Heart left ventricle (tissue), 13 donors: Measurements from ENCODE around the gene BLID.

ENCODE experiments used
- POLR2A ChIP-seq, 2 donors: fragments of 450-650 bp; IDR thresholded peaks; one replicate each; pipeline ENCODE4 v1.6.1; 2017; ENCODE audit warnings: antibody characterized with exemption in 2 of 2, mild to moderate bottlenecking in 2 of 2, moderate library complexity in 2 of 2
- TF ChIP-seq, protein P1 (sequence below), 12 donors: fragments of 200-600 bp; sonication (generic) in 4 of 12; IDR thresholded peaks; one replicate each; pipeline versions ENCODE4 v1.5.0 to v1.8.0; 2018 to 2022; ENCODE audit warnings: antibody characterized with exemption in 12 of 12, mild to moderate bottlenecking in 5 of 12
- donor health status: ischemic (EF 13 %, LVEDD 7.1; RV severe dilation, severe dysfunction).
- donor health status: DM: no; HTN: yes; CAD: no.
- donor health status: DM: no; HTN: no; CAD: no.
- donor health status: ischemic (EF 25% LVEDD 6.9; RV normal size, moderate dysfunction).
- donor health status: ischemic (EF 25% LVEDD 5.7; RV mildly dilated, moderate dysfunction).
- donor health status: ischemic (EF 35%, LVEDD 5.7; RV mildly dilated, moderate dysfunction).
- donor health status: nonischemic (EF 11% LVEDD 7.7; RV severe dilation, severe dysfunction).
- donor health status: DM: yes; HTN: yes; CAD: no.
- donor health status: PGD.
- donor health status: ischemic (EF 29% LVEDD 5.4; RV normal size, mild dysfunction).
- donor health status: nonischemic (EF 23%, LVEDD 6.1; RV moderate dilation, normal function).

DNA sequence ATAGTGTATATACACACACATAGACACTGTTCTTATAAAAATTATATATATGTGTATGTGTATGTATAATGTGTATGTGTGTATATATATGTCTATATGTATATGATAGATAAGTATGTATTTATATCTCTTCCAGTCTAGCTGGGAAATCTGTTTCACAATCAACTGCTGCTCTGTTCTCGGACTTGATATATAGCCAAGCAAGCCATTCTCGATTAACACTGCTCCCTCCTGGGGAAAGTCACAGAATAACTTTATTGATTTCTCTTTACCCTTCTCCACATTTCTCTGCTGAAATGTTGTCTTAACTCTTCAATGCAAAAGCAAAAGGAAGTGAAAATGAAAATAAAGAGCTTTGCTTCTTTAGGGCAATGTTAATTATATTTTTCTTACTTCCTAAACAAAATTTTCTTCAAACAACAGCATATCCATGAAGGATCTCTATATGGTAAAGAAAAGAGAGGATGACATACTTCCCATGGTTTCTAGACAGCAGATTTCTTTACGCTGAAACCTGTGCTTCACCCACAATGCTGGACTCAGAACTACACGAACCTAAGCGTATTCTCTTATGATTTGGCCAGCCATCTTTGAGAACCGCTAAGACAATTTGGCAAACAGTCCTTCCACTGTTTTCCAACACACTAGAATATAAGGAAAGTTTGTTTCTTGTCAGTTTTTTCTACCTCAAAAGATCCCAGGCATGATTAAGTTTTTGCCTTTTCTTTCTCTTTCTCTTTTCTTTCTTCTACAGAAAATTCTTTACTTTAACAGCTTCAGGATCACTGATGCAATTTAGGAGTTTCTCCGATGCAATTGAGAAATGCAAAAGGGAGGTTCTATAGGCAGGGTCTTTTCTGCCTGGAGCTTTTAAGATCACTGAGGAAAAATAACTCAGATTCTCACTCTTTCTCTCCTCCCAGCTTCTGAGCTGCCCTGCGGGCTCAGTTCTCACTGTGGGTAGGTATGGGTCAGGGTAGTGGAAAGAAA lies 1.9 kb downstream of the BLID start:
- TF ChIP-seq, protein P1, sequence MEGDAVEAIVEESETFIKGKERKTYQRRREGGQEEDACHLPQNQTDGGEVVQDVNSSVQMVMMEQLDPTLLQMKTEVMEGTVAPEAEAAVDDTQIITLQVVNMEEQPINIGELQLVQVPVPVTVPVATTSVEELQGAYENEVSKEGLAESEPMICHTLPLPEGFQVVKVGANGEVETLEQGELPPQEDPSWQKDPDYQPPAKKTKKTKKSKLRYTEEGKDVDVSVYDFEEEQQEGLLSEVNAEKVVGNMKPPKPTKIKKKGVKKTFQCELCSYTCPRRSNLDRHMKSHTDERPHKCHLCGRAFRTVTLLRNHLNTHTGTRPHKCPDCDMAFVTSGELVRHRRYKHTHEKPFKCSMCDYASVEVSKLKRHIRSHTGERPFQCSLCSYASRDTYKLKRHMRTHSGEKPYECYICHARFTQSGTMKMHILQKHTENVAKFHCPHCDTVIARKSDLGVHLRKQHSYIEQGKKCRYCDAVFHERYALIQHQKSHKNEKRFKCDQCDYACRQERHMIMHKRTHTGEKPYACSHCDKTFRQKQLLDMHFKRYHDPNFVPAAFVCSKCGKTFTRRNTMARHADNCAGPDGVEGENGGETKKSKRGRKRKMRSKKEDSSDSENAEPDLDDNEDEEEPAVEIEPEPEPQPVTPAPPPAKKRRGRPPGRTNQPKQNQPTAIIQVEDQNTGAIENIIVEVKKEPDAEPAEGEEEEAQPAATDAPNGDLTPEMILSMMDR (IDR thresholded peaks at IDR 0.05) = no peak
- no peak for TF ChIP-seq POLR2A (IDR thresholded peaks at IDR 0.05)
